NCI-H2081 (cell line): ENCODE data around the gene ITGB1BP1.
"Not testable (repeated sequence)": the region's sequence is repeated elsewhere in the genome, so short reads cannot be mapped to it uniquely, and the experiment has no call there.

ENCODE experiments used
- DNase-seq, 2 experiments: peaks; one replicate each; lab custom pipeline; 2025; lab: John Stamatoyannopoulos, UW

The ITGB1BP1 gene

DNA sequence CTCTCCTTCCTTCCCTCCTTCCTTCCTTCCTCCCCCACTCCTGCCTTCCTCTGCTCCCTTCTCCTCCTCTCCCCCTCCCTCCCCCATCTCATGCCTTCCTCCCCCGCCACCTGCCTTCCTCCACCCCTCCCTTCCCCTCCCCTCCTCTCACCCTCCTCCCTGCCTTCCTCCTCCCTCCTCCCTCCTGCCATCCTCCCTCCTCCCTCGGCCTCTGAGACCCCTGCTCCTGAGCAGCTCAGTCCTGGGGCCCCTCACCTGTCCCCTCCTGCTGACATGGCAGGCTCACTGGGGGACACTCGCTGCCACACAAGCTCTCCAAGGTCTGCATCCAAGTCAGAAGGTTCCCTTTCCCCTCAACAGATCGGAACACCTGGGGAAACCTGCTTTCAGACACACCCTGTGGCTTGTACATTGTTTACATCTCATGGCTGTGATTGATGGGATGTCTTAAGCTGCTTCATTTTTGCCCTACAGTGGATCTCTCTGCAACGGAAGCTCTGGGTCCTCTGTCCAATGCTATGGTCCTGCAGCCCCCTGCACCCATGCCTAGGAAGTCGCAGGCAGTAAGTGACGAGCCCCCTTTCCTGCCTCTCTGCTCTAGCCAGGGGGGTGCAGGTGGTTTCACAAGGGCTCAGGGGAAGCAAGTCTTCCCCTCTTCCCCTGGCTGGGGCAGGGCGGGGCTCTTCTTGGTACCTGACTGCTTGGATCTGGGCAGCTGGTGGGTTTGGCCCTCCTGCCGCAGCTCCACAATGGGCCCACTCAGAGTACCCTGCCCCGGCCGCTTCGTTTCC, 22.9 kb downstream of the ITGB1BP1 start:
- no peak for DNase-seq

GRCh38 chr2:9398881-9399780, 24.2 kb downstream of the ITGB1BP1 start:
- DNase-seq: no peak

- DNase-seq: not testable (repeated sequence)
Observed at GRCh38 chr2:9398251-9398650, 25.1 kb downstream of the ITGB1BP1 start.

DNA sequence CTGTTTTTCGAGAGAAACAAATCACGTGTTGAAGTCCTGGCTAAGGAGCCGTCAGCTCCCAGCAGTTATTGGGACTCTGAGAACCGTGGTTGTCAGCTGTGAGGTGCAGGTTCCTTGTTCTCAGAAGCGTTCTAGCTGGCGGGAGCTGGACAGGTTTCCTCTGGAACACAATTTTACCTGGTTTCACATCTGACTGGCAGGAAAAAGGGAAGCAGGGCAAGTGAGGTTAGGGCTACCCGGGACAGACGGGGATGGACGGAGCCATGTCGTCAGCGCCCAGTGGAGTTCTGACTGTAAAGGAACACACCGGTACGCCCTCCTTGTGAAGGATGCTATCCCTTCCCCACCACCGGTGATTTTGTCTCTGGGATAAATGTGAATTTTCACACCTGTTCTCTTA, 26.1 kb downstream of the ITGB1BP1 start:
- no peak for DNase-seq

DNA sequence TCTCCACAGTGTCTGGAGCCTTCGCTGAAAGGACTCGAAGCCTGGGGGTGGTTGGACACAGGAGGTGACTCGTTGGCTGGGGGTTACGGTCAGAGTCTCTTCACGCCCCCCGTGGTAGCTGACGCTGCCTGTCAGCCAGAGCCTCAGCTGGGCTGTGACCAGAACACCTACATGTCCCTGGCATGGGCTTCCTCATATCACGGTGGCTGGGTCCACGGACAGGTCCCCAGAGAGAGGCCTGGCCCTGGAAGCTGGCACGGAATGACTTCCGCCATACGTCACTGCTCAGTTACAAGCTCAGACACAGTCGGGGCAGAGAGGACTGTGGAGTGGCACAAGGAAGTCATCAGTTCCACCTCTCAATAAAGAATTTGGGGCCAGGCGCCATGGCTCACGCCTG, 28.5 kb downstream of the ITGB1BP1 start:
- no peak for DNase-seq

- no peak for DNase-seq
Observed at GRCh38 chr2:9392898-9393765, 30.2 kb downstream of the ITGB1BP1 start.

DNA sequence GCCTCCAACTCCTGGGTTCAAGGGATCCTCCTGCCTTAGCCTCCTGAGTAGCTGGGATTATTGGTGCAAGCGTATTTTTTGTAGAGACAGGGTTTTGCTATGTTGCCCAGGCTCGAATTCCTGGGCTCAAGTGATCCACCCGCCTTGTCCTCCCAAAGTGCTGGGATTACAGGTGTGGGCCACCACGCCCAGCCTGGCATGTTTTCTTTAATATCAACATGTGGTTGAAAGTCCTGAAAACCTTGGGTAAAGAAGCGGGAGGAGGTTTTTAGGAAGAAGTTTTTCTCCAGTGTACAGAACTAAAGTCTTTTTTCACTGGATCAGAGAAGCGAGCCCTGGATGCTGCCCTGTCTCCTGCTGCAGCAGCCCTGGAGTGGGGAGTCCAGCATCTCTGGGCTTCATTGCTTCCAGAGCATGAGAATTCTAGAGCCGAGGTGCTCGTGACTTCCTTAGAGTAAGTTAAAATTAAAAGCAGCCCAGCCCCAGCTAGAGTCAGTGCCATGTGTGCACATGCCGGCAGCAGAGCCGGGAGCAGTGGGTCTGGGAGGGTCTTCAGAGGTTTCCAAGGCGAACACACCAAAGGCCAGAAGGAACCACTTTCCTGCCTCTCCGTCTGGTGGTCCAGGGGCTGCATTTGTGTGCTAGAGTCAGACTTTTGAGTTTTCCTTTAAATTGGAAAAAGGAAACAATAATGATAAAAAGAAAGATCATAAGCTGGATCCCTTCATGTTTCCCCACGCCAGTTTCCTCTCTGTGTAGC, 31.2 kb downstream of the ITGB1BP1 start:
- no peak for DNase-seq

DNA sequence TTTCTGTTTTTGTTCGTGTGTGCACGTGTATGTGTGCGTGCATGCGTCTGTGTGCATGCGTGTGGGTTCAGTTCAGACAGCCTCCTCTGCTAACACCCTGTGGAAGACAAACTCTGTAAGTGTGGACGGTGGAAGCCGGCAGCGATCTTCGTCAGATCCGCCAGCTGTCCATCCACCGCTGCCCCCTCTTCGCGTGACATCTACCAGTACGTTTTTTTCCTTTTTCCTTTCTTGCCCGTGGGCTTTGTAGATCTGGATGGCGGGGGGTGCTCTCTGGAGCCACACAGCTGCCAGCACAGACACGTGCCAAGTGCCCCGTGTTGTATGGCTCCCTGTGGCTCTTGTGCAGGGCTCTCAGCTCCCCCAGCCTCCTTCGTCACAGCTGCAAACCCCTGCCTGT, 32.3 kb downstream of the ITGB1BP1 start:
- no peak for DNase-seq

GRCh38 chr2:9390151-9390850, 33.0 kb downstream of the ITGB1BP1 start:
- no peak for DNase-seq

GRCh38 chr2:9388950-9389911, 34.1 kb downstream of the ITGB1BP1 start:
- DNase-seq: no peak

DNA sequence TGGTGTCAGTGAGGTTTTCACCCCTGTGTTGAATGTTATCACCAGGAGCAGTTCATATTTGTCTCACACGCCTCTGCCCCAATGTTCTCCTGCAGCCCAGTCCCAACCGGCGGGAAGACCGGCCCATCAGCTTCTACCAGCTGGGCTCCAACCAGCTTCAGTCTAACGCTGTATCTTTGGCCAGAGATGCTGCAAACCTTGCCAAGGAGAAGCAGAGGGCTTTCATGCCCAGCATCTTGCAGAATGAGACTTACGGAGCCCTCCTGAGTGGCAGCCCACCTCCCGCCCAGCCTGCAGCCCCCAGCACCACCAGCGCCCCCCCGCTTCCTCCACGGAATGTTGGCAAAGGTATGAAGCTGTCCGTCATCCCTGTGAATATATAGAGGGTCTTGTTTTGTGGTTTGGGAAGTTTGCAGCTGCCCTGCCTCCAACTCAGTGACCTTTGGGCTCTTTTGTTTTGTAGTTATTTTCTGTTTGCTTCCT, 35.1 kb downstream of the ITGB1BP1 start:
- no peak for DNase-seq

DNA sequence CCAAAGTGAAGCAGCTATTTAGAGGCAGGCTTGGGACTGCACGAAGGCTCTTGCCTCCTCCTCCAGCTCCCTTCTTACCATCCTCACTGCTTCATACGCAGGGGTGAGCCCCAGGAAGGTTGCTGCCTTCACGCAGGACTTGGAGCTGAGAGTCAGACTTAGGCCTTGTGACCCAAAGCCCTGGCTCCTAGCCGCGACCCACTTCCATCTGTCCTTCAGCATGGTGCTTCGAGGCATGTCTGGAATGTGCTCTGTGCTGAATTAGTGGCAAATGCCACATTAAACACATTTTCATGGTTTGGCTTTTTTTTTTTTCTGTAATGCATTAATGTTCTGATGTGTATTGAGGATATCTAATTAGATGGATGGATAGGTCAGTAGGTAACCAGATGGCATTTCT, 37.5 kb downstream of the ITGB1BP1 start:
- no peak for DNase-seq

GRCh38 chr2:9384521-9384920, 38.8 kb downstream of the ITGB1BP1 start:
- no peak for DNase-seq

GRCh38 chr2:9382604-9383235, 40.6 kb downstream of the ITGB1BP1 start:
- no peak for DNase-seq

DNA sequence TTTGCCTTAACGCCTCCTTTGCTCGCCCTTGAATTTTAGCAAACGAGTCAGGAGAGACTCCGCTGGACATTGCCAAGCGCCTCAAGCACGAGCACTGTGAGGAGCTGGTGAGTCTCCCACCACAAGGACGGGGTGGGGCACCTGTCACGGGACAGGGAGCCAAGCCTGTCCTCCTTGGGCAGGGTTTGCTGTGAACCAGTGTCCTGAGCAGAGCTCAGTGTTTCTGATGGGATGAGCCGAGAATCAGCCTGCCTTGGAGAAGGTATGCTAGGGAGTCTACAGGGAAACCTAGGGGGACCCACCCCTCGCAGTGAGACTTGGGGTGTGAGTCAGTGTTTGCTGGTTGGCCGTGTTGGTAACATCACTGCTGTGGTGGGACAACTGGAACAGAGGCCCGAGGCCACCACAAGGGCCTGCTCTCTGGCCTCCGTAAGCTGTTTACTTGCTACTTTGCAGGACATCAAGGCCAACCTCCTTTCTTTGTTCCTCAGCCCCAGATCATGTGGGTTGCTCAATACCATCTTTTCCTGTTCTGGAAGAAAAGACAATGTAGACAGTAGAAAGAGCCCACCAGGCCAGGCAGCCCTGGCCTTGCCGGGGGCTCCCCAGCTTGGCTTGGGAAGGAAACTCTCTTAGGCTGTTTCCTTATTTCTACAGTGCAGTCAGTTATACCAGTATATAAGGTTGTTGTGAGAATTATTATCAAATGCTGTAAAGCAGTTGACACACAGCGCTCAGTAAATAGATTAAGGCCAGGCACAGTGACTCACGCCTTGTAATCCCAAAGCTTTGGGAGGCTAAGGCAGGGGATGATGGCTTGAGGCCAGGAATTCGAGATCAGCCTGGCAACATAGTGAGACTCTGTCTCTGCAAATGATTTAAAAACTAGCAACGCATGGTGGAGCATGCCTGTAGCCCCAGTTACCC, 42.4 kb downstream of the ITGB1BP1 start:
- no peak for DNase-seq

- DNase-seq: no peak
Observed at GRCh38 chr2:9379391-9379755, 44.0 kb downstream of the ITGB1BP1 start.

DNA sequence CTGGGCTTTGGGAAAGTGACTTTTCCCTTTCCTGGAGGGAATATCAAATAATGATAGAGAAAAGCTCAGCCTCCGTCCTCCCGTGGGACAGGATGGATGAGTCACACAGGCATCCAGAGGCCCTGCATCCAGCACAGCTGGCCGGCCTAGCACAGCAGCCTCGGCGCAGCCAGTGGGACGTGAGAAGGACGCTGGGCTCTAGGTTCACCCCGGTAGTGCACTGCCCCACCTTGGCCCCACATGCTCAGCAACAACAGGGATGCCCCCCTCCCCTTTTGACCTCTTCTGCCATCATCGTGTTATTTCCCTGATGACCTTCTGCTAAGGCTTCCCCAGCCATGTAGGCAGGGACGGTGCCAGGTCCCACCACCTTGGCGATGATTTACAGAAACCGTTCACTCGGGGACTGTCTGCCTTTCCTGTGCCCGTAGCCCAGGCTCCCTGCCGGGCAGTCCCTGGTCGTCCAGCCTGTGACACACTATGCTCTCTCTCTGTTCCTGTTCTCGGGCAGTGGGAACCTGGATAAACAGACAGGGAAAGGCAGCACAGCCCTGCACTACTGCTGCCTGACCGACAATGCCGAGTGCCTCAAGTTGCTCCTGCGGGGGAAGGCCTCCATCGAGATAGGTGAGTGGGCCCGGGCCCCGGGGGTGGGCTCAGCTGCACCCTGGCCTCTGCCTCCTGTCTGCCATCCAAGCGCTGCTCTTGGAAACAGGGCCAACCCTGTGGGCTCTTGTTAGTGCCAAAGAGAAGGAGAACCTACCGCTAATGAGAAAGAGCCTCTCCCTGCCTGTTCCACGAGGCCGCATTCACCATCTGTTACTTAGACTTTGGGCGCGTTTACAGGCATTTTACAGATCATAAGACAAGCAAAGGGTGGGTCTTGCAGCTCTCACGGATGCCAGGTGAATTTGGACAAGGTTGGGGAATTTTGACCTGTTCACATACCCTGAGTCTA, 44.6 kb downstream of the ITGB1BP1 start:
- DNase-seq: no peak
